ENCODE data around the gene PLEKHJ1. TPM values are rescaled to one million over a fixed set of nuclear protein-coding genes. Genes with fewer than 3 reads are reported as not detected.

The PLEKHJ1 gene
- total RNA-seq, 1 donor from 2014 or later = 34.2 TPM

GRCh38 chr19:2271234-2272103, 35.3 kb upstream of the PLEKHJ1 start:
- DNase-seq (ENCODE audit: low spot score) (no peak), ATAC-seq (no peak)
- intact Hi-C loops (cut with DNase I) = loop anchor here (2.0 to 10.0 kb wide), 3 partner anchors 35 to 114 kb away; partner anchors contain the start of genes PLEKHJ1 and SF3A2

- peak; percentile 94 for DNase-seq (ENCODE audit: low spot score)
- intact Hi-C loops (cut with DNase I) = loop anchor here (2.0 to 10.0 kb wide), 3 partner anchors 34 to 114 kb away; partner anchors contain the start of genes PLEKHJ1 and SF3A2
- ATAC-seq = peak; percentile 59
Observed at GRCh38 chr19:2270423-2271233, 34.5 kb upstream of the PLEKHJ1 start.

- intact Hi-C loops (cut with DNase I) = loop anchor here (2.0 to 10.0 kb wide), 3 partner anchors 33 to 115 kb away; partner anchors contain the start of genes PLEKHJ1 and SF3A2
- DNase-seq (ENCODE audit: low spot score) (peak; percentile 84), ATAC-seq (peak; percentile 5)
Observed at GRCh38 chr19:2270157-2270422, 34.0 kb upstream of the PLEKHJ1 start.

GRCh38 chr19:2269244-2270156, 33.4 kb upstream of the PLEKHJ1 start:
- DNase-seq (ENCODE audit: low spot score) = peak; percentile 99
- intact Hi-C loops (cut with DNase I) = loop anchor here (2.0 to 10.0 kb wide), 3 partner anchors 33 to 115 kb away; partner anchors contain the start of genes PLEKHJ1 and SF3A2
- peak; percentile 92 for ATAC-seq

- intact Hi-C loops (cut with DNase I) = no loop called here
- DNase-seq (ENCODE audit: low spot score) (no peak), ATAC-seq (no peak)
Observed at GRCh38 chr19:2268861-2269243, 32.7 kb upstream of the PLEKHJ1 start.

- ATAC-seq = no peak
- DNase-seq (ENCODE audit: low spot score) = no peak
- intact Hi-C loops (cut with DNase I) = no loop called here
Observed at GRCh38 chr19:2268480-2268830, 32.3 kb upstream of the PLEKHJ1 start.

GRCh38 chr19:2266183-2266993, 30.3 kb upstream of the PLEKHJ1 start:
- peak; percentile 40 for ATAC-seq
- DNase-seq (ENCODE audit: low spot score) = peak; percentile 92
- intact Hi-C loops (cut with DNase I) = no loop called here

- intact Hi-C loops (cut with DNase I) = no loop called here
- DNase-seq (ENCODE audit: low spot score) = no peak
- ATAC-seq = no peak
Observed at GRCh38 chr19:2261438-2262172, 25.5 kb upstream of the PLEKHJ1 start.

GRCh38 chr19:2260341-2260805, 24.2 kb upstream of the PLEKHJ1 start:
- no peak for ATAC-seq
- intact Hi-C loops (cut with DNase I) = no loop called here

GRCh38 chr19:2259336-2259735, 23.2 kb upstream of the PLEKHJ1 start:
- intact Hi-C loops (cut with DNase I) = no loop called here
- no peak for ATAC-seq
- DNase-seq (ENCODE audit: low spot score) = no peak

More at GRCh38 chr19:2260341-2260805, 24.2 kb upstream of the PLEKHJ1 start:
- DNase-seq (ENCODE audit: low spot score) = no peak

- DNase-seq (ENCODE audit: low spot score) (no peak), ATAC-seq (no peak)
- intact Hi-C loops (cut with DNase I) = no loop called here
Observed at GRCh38 chr19:2255982-2256685, 20.0 kb upstream of the PLEKHJ1 start, which contains the start of gene JSRP1. JSRP1 (minus strand) TSS chr19:2256417; CDS start chr19:2255314, 1,103 bp downstream.

GRCh38 chr19:2255112-2255845, 19.1 kb upstream of the PLEKHJ1 start:
- ATAC-seq = no peak
- intact Hi-C loops (cut with DNase I) = no loop called here
- DNase-seq (ENCODE audit: low spot score) = no peak

GRCh38 chr19:2254064-2254872, 18.1 kb upstream of the PLEKHJ1 start:
- no peak for DNase-seq (ENCODE audit: low spot score)
- intact Hi-C loops (cut with DNase I) = no loop called here
- no peak for ATAC-seq

- DNase-seq (ENCODE audit: low spot score) = no peak
- no peak for ATAC-seq
Observed at GRCh38 chr19:2253106-2254063, 17.3 kb upstream of the PLEKHJ1 start.

More at GRCh38 chr19:2253106-2254063, 17.3 kb upstream of the PLEKHJ1 start:
- intact Hi-C loops (cut with DNase I) = no loop called here

All from sciatic nerve (tissue), 2 donors.